HG02938 (cell line): Measurements from ENCODE around the gene SLC15A4.

Experiments
- ATAC-seq: cut with Tn5 transposase; IDR thresholded peaks from one replicate; pipeline ENCODE4 v1.9.1; 2021; ENCODE audit warnings: mild to moderate bottlenecking, moderate library complexity; ENCODE audit not compliant: unreplicated experiment

Gene SLC15A4

GRCh38 chr12:128763395-128763794, 60.4 kb downstream of the SLC15A4 start:
- ATAC-seq: no peak

GRCh38 chr12:128761379-128761790, 62.4 kb downstream of the SLC15A4 start:
- no peak for ATAC-seq

DNA sequence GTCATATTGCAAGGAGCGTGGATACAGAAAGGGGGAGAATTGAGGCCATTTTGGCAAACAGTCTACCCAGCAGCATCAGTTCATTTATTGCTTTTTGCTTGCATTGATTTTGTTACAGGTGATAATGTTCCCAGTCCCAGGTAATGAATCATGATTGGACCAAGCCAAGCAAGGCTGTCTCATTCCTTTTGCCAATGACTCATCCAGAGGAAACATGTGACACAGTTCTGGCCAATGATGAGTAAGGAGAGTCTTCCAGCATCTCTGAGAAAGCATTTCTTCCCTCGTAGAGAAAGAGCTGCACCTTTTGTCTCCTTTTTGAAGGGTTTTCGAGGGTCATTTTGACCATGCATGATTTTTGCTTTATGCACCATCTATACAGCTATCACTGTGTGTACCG, 68.2 kb downstream of the SLC15A4 start:
- no peak for ATAC-seq

- no peak for ATAC-seq
These were observed 69.5 kb downstream of the SLC15A4 start for GRCh38 chr12:128754275-128754674.

GRCh38 chr12:128753438-128753837, 70.3 kb downstream of the SLC15A4 start:
- ATAC-seq: no peak

DNA sequence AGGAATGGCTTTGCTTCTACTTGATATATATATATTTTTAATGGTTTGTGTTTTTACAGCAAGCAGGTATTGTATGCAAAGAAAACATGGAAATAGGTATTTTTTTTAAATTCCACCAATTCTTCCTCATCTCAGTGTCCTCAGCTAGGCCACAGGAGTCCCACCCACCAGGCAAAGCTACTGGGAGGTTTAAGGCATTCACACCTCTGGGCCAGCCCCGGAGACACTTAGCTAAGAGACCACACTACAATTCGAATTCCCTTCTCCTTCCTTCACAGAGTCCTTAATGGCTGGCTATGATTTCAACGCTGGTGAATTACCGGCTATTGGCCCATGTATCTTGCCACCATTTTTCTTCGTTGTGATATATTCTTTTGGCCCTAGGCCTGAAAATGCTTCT, 71.4 kb downstream of the SLC15A4 start:
- ATAC-seq: no peak

- no peak for ATAC-seq
These were observed 76.3 kb downstream of the SLC15A4 start for GRCh38 chr12:128747441-128747840.

DNA sequence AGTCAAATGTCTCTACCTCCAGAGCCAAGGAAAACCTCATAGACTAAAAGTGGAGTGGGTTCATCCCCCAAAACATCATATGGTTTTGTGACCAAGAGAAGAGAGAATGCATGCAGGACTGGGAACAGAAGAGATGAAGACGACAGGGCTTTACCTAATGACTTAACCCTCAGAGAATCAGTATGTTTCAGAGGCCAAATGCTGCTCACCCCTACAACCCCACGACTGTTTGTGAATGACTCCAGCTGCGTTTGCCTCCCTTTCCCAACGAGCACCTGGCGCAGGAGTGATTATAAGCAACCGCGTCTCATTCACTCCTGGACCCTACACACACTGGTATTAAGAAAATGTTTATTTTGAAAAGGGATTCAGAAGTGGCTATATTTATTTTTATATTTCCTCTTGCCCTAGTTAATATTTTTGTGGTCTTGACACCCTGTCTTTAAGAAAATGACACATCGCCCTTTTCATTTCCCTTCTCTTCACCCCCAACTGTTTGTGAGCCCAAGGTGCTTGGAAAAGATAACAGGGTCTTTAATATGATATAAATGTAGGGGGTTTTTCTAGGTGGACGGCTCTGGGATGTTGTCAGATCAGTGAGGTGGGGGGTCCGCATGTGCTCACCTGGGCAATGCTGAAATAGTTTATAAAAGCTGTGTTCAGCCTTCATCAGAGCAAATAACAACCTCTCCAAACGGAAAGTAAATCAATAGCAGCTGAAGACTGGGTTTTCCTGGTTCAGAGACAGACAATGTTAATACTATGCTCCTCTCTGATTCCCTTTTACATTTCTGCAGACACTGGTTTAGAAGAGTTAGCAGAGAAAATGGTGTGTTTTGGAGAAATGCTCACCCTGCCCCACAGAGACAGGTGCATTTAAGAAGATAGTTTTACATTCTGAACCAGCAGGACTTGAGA, 77.7 kb downstream of the SLC15A4 start:
- no peak for ATAC-seq

DNA sequence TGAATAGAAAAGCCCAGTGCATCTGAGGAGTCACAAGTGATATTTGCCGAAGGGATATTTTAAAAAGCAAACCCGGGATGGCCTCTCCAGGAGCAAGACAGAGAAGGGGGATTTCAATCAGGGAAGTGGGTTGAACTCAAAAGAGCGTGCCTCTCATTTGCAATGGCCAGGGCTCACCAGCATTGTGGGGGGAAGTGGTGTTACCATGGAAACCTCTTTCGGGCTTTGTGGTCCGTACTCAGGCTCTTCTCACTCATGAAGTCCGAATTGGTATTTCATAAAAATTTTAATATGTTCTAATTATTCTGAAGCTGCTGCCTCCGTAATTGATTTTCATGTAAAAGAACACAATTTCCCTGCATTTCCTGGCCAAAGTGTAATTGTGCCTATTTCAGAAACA, 79.8 kb downstream of the SLC15A4 start:
- ATAC-seq: no peak
